Astrocyte (in vitro differentiated cells and primary cell): ENCODE measurements around the gene RANBP17. TPM values are rescaled to one million over a fixed set of nuclear protein-coding genes. Genes with fewer than 3 reads are reported as not detected.

Source experiments
- DNase-seq: peaks from one replicate; pipeline ENCODE4 v3.0.0-alpha.2; 2010; ENCODE audit warnings: low read depth
- FAIRE-seq: peaks from 2 replicates; lab custom pipeline; 2011; peaks lifted over from hg19 to GRCh38; lab: Jason Lieb, UNC
- H2AFZ ChIP-seq: 2 replicates; pipeline ENCODE4 v1.6.0; 2012; ENCODE audit warnings: low read depth, low read length, inconsistent platforms
- H3K27ac ChIP-seq: 2 replicates; pipeline ENCODE4 v1.5.1; 2011; ENCODE audit warnings: low read depth, low read length, inconsistent platforms
- H3K27me3 ChIP-seq: 2 replicates; pipeline ENCODE4 v1.6.0; 2011; ENCODE audit warnings: low read length, inconsistent platforms; ENCODE audit not compliant: insufficient read depth
- H3K36me3 ChIP-seq: 2 replicates; pipeline ENCODE4 v1.5.1; 2011; ENCODE audit warnings: low read length, inconsistent platforms; ENCODE audit not compliant: insufficient read depth
- H3K4me1 ChIP-seq: 2 replicates; pipeline ENCODE4 v1.5.1; 2011; ENCODE audit warnings: low read length, inconsistent platforms; ENCODE audit not compliant: insufficient read depth
- H3K4me2 ChIP-seq: 2 replicates; pipeline ENCODE4 v1.6.0; 2012; ENCODE audit warnings: low read length, inconsistent platforms
- H3K4me3 ChIP-seq: 2 replicates; pipeline ENCODE4 v1.5.1; 2011; ENCODE audit warnings: low read depth, mild to moderate bottlenecking, low read length, inconsistent platforms; ENCODE audit not compliant: insufficient read depth
- H3K79me2 ChIP-seq: 2 replicates; pipeline ENCODE4 v1.6.0; 2012; ENCODE audit warnings: mild to moderate bottlenecking, low read length, inconsistent platforms; ENCODE audit not compliant: insufficient read depth
- H3K9ac ChIP-seq: 2 replicates; pipeline ENCODE4 v1.6.0; 2012; ENCODE audit warnings: mild to moderate bottlenecking, low read length, inconsistent platforms
- H3K9me3 ChIP-seq: 2 replicates; pipeline ENCODE4 v1.5.1; 2012; ENCODE audit warnings: low read depth, mild to moderate bottlenecking, low read length, inconsistent platforms; ENCODE audit not compliant: insufficient read depth
- H4K20me1 ChIP-seq: 2 replicates; pipeline ENCODE4 v1.6.0; 2012; ENCODE audit warnings: low read length, inconsistent platforms; ENCODE audit not compliant: insufficient read depth
- H3K27ac Mint-ChIP-seq: one replicate; pipeline ENCODE4 v1.8.0; 2021; ENCODE audit warnings: mild to moderate bottlenecking, mixed read lengths; ENCODE audit not compliant: unreplicated experiment
- H3K27me3 Mint-ChIP-seq: one replicate; pipeline ENCODE4 v1.8.0; 2021; ENCODE audit warnings: low read depth, mixed read lengths; ENCODE audit not compliant: unreplicated experiment
- H3K36me3 Mint-ChIP-seq: one replicate; pipeline ENCODE4 v1.8.0; 2021; ENCODE audit warnings: low read depth, mixed read lengths; ENCODE audit not compliant: unreplicated experiment
- H3K4me1 Mint-ChIP-seq: one replicate; pipeline ENCODE4 v1.8.0; 2021; ENCODE audit warnings: low read depth, mixed read lengths; ENCODE audit not compliant: unreplicated experiment
- H3K4me3 Mint-ChIP-seq: one replicate; pipeline ENCODE4 v1.8.0; 2021; ENCODE audit warnings: mild to moderate bottlenecking, moderate library complexity, mixed read lengths; ENCODE audit not compliant: unreplicated experiment
- H3K9me3 Mint-ChIP-seq: one replicate; pipeline ENCODE4 v1.8.0; 2021; ENCODE audit warnings: mild to moderate bottlenecking, mixed read lengths; ENCODE audit not compliant: unreplicated experiment
- EZH2 ChIP-seq: IDR thresholded peaks from 2 replicates; pipeline ENCODE4 v1.6.1; 2012; ENCODE audit warnings: mild to moderate bottlenecking, low read length, inconsistent platforms; ENCODE audit not compliant: insufficient read depth
- total RNA-seq: library from RNA; stranded (reverse); gene quantifications from 2 replicates; pipeline ENCODE4 v1.2.1, GENCODE V29; 2021
- TF ChIP-seq, protein P1 (sequence below): IDR thresholded peaks from 2 replicates; pipeline ENCODE4 v1.5.1; 2011; ENCODE audit warnings: low read depth, mild to moderate bottlenecking, inconsistent platforms, low read length, moderate library complexity; ENCODE audit not compliant: insufficient read depth

Gene RANBP17
- total RNA-seq, 1 donor from 2014 or later, result 16.2 TPM

GRCh38 chr5:171188016-171188415 is 326.2 kb downstream of the RANBP17 start:
- TF ChIP-seq, protein P1, sequence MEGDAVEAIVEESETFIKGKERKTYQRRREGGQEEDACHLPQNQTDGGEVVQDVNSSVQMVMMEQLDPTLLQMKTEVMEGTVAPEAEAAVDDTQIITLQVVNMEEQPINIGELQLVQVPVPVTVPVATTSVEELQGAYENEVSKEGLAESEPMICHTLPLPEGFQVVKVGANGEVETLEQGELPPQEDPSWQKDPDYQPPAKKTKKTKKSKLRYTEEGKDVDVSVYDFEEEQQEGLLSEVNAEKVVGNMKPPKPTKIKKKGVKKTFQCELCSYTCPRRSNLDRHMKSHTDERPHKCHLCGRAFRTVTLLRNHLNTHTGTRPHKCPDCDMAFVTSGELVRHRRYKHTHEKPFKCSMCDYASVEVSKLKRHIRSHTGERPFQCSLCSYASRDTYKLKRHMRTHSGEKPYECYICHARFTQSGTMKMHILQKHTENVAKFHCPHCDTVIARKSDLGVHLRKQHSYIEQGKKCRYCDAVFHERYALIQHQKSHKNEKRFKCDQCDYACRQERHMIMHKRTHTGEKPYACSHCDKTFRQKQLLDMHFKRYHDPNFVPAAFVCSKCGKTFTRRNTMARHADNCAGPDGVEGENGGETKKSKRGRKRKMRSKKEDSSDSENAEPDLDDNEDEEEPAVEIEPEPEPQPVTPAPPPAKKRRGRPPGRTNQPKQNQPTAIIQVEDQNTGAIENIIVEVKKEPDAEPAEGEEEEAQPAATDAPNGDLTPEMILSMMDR, result no peak
- TF ChIP-seq EZH2, result no peak
- Mint-ChIP-seq H3K9me3 (peaks cover 2% of the 10 kb centered on the region), H3K27me3 (no peaks in the 10 kb centered on the region), H3K27ac (no peak overlapping the region), H3K36me3 (peaks cover 19% of the 10 kb centered on the region), H3K4me1 (no peaks in the 10 kb centered on the region), H3K4me3 (no peak overlapping the region)
- Histone ChIP-seq H4K20me1 (no peaks in the 10 kb centered on the region), H2AFZ (no peak overlapping the region), H3K4me3 (no peak overlapping the region), H3K4me1 (no peaks in the 10 kb centered on the region), H3K79me2 (no peaks in the 10 kb centered on the region), H3K9ac (no peak overlapping the region), H3K9me3 (no peaks in the 10 kb centered on the region), H3K27ac (no peak overlapping the region), H3K4me2 (no peak overlapping the region), H3K27me3 (no peaks in the 10 kb centered on the region), H3K36me3 (no peaks in the 10 kb centered on the region)
- DNase-seq (no peak), FAIRE-seq (no peak)

GRCh38 chr5:171189442-171189841 is 327.6 kb downstream of the RANBP17 start:
- H3K9me3 Mint-ChIP-seq, result peaks cover 2% of the 10 kb centered on the region
- no peaks in the 10 kb centered on the region for H3K79me2 ChIP-seq

GRCh38 chr5:171192111-171192510 is 330.3 kb downstream of the RANBP17 start:
- no peak overlapping the region for H3K4me2 ChIP-seq
- no peaks in the 10 kb centered on the region for H3K27me3 ChIP-seq
- H3K9me3 ChIP-seq, result no peaks in the 10 kb centered on the region
- no peak overlapping the region for H2AFZ ChIP-seq
- H3K27ac ChIP-seq, result no peak overlapping the region
- no peaks in the 10 kb centered on the region for H3K79me2 ChIP-seq
- H3K36me3 ChIP-seq, result no peaks in the 10 kb centered on the region
- Mint-ChIP-seq H3K4me1 (no peaks in the 10 kb centered on the region), H3K9me3 (no peaks in the 10 kb centered on the region), H3K4me3 (no peak overlapping the region), H3K36me3 (no peaks in the 10 kb centered on the region), H3K27ac (no peak overlapping the region), H3K27me3 (no peaks in the 10 kb centered on the region)
- no peaks in the 10 kb centered on the region for H3K4me1 ChIP-seq
- peak; percentile 41 for FAIRE-seq
- no peak for DNase-seq
- H3K9ac ChIP-seq, result no peak overlapping the region
- TF ChIP-seq, protein P1, result no peak
- TF ChIP-seq EZH2, result no peak
- no peak overlapping the region for H3K4me3 ChIP-seq
- no peaks in the 10 kb centered on the region for H4K20me1 ChIP-seq

More at GRCh38 chr5:171189442-171189841, 327.6 kb downstream of the RANBP17 start:
- Histone ChIP-seq H3K4me1 (no peaks in the 10 kb centered on the region), H2AFZ (no peak overlapping the region), H4K20me1 (no peaks in the 10 kb centered on the region), H3K9me3 (no peaks in the 10 kb centered on the region), H3K27ac (no peak overlapping the region), H3K4me3 (no peak overlapping the region), H3K36me3 (no peaks in the 10 kb centered on the region), H3K4me2 (no peak overlapping the region), H3K9ac (no peak overlapping the region), H3K27me3 (no peaks in the 10 kb centered on the region)
- no peak overlapping the region for H3K27ac Mint-ChIP-seq
- FAIRE-seq, result no peak
- H3K27me3 Mint-ChIP-seq, result no peaks in the 10 kb centered on the region
- no peaks in the 10 kb centered on the region for H3K4me1 Mint-ChIP-seq
- no peak overlapping the region for H3K4me3 Mint-ChIP-seq
- no peak for DNase-seq
- TF ChIP-seq, protein P1, result no peak
- TF ChIP-seq EZH2, result no peak
- H3K36me3 Mint-ChIP-seq, result peaks cover 11% of the 10 kb centered on the region
